ENCODE measurements around the gene SWI5.

Gene SWI5

GRCh38 chr9:128321343-128321742 is 45.3 kb downstream of the SWI5 start:
- no peak for DNase-seq (ENCODE audit: low read depth)

- DNase-seq (ENCODE audit: low read depth) = no peak
These were observed 45.9 kb downstream of the SWI5 start for GRCh38 chr9:128321879-128322403.

- DNase-seq (ENCODE audit: low read depth) = peak; percentile 84
These were observed 46.5 kb downstream of the SWI5 start, which contains the start of the genes COQ4 and TRUB2 for GRCh38 chr9:128322404-128323211. COQ4 (plus strand) TSS chr9:128322839; CDS start chr9:128322859, 20 bp downstream. TRUB2 (minus strand) TSS chr9:128322447; CDS start chr9:128322408, 39 bp downstream.

- no peak for DNase-seq (ENCODE audit: low read depth)
These were observed 47.2 kb downstream of the SWI5 start for GRCh38 chr9:128323212-128323730.

GRCh38 chr9:128323791-128324190 is 47.7 kb downstream of the SWI5 start:
- no peak for DNase-seq (ENCODE audit: low read depth)

GRCh38 chr9:128324401-128324800 is 48.3 kb downstream of the SWI5 start:
- no peak for DNase-seq (ENCODE audit: low read depth)

- no peak for DNase-seq (ENCODE audit: low read depth)
These were observed 49.6 kb downstream of the SWI5 start for GRCh38 chr9:128325629-128326028.

GRCh38 chr9:128333451-128333869 is 57.4 kb downstream of the SWI5 start:
- DNase-seq (ENCODE audit: low read depth) = no peak

GRCh38 chr9:128335161-128335560 is 59.1 kb downstream of the SWI5 start:
- no peak for DNase-seq (ENCODE audit: low read depth)

GRCh38 chr9:128335914-128336313 is 59.8 kb downstream of the SWI5 start:
- no peak for DNase-seq (ENCODE audit: low read depth)

GRCh38 chr9:128337936-128338335 is 61.9 kb downstream of the SWI5 start:
- DNase-seq (ENCODE audit: low read depth) = no peak

Measured in stimulated activated CD8-positive, alpha-beta memory T cell treated with anti-CD3 and anti-CD28 coated beads, Interleukin-15, amount 100 ng/mL, for 1 hour (primary cell).